Smooth muscle cell (in vitro differentiated cells): Measurements from ENCODE around the gene ABCA2. TPM values are rescaled to one million over a fixed set of nuclear protein-coding genes. Genes with fewer than 3 reads are reported as not detected.
A peak's percentile ranks its signal among the peaks of the same experiment; 100 is the strongest.

ENCODE experiments used
- DNase-seq: peaks from one replicate; lab custom pipeline; 2025; ENCODE audit not compliant: unreplicated experiment; lab: John Stamatoyannopoulos, UW
- H2AFZ ChIP-seq: fragments of 200-600 bp; sonication (generic); 2 replicates; pipeline ENCODE4 v1.6.0; 2016; ENCODE audit warnings: antibody characterized with exemption, low read depth, mild to moderate bottlenecking
- H3F3A ChIP-seq: fragments of 200-600 bp; sonication (generic); 2 replicates; pipeline ENCODE4 v1.6.0; 2017; ENCODE audit warnings: antibody characterized with exemption, low read depth
- H3K27ac ChIP-seq: fragments of 200-600 bp; sonication (generic); 2 replicates; pipeline ENCODE4 v1.5.1; 2016; ENCODE audit warnings: low read depth, mild to moderate bottlenecking
- H3K27me3 ChIP-seq: fragments of 200-600 bp; sonication (generic); 2 replicates; pipeline ENCODE4 v1.6.1; 2016; ENCODE audit warnings: low read depth, mild to moderate bottlenecking
- H3K36me3 ChIP-seq: fragments of 200-600 bp; sonication (generic); 2 replicates; pipeline ENCODE4 v1.5.1; 2016; ENCODE audit warnings: low read depth
- H3K4me1 ChIP-seq: fragments of 200-600 bp; sonication (generic); 2 replicates; pipeline ENCODE4 v1.5.1; 2016; ENCODE audit warnings: low read depth
- H3K4me2 ChIP-seq: fragments of 200-600 bp; sonication (generic); 2 replicates; pipeline ENCODE4 v1.6.0; 2016; ENCODE audit warnings: mild to moderate bottlenecking
- H3K4me3 ChIP-seq: fragments of 200-600 bp; sonication (generic); 2 replicates; pipeline ENCODE4 v1.5.1; 2016; ENCODE audit warnings: mild to moderate bottlenecking
- H3K79me2 ChIP-seq: fragments of 200-600 bp; sonication (generic); 2 replicates; pipeline ENCODE4 v1.6.0; 2016; ENCODE audit warnings: low read depth, mild to moderate bottlenecking
- H3K9ac ChIP-seq: fragments of 200-600 bp; sonication (generic); 2 replicates; pipeline ENCODE4 v1.6.0; 2016; ENCODE audit warnings: low read depth
- H3K9me3 ChIP-seq: fragments of 200-600 bp; sonication (generic); replicated peaks from 2 replicates; pipeline ENCODE4 v1.5.1; 2016; ENCODE audit warnings: low read depth
- H4K20me1 ChIP-seq: fragments of 200-600 bp; sonication (generic); 2 replicates; pipeline ENCODE4 v1.6.0; 2016; ENCODE audit warnings: low read depth
- WGBS: methylation state at CpG from one replicate; pipeline ENCODE4 v1.1.7; 2016; ENCODE audit warnings: low lambda C conversion rate; 5-methylcytosine and 5-hydroxymethylcytosine counted together
- polyA plus RNA-seq: library from polyadenylated mRNA; unstranded; fragments of >200 nt; fragmentation: Nextera tagmentation; extraction: Ambion mirVana; gene quantifications from 2 replicates; pipeline ENCODE4 v1.2.1, GENCODE V29; 2016
- total RNA-seq: library from RNA; depleted of rRNA; stranded (reverse); fragments of >200 nt; gene quantifications from 2 replicates; pipeline ENCODE4 v1.2.3, GENCODE V29; 2014
- TF ChIP-seq, protein P1 (sequence below): fragments of 200-600 bp; sonication (generic); IDR thresholded peaks from 2 replicates; pipeline ENCODE4 v1.5.1; 2017; ENCODE audit warnings: borderline replicate concordance, mild to moderate bottlenecking, antibody characterized with exemption; ENCODE audit not compliant: insufficient read depth, poor library complexity, severe bottlenecking

The ABCA2 gene
- total and polyA plus RNA-seq, 2 experiments from 2014 or later = 15.9 to 26.2 TPM

DNA sequence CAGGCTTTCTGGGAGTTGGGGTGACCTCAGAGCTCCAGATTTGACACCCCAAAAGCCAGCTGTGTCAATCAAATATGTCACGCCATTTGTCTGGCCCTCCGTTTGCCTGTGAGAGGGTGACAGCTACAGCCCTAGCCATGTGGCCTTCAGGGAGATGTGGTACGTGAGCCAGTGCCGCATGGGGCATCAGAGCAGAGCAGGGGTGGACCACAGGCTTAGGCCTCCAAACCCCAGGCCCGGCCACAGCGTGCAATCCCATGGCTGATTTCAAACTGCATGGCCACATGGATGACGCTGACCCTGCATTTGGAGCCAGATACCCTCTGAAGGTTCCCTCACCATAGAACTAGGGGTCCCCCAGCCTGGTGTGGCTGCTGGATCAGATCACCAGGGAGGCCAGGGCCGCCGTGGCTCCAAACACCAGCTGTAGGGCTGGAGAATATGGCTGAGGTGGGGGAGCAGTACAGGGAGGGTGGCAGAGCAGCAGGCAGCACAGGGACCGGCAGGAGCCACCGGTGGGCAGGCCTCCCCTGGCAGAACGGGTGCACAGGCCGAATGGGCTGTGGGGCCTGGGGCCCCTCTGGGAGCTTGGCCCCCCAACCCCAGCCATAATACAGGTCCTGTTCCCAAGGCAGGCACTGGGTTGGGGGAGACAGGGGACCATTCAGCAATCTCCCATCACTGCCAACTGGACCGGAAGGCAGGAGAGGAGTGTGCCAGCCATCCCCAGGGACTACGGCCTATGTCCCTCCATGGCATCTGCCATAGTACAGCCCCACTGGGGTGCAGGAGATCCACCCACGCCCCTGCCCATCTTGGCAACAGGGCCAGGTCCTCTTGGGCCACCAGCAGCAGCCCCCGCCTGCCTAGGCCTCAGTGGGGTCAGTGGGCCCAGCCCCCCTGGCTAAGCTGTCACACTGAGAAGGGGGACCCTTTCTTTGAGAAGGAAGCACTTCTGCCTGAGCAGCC is 40.8 kb upstream of the ABCA2 start:
- no peaks in the 10 kb centered on the region for H3K36me3 ChIP-seq
- no peaks in the 10 kb centered on the region for H3K9me3 ChIP-seq
- no peaks in the 10 kb centered on the region for H3F3A ChIP-seq
- H3K27me3 ChIP-seq = peaks cover 6% of the 10 kb centered on the region
- no peak overlapping the region for H3K4me3 ChIP-seq
- H3K4me1 ChIP-seq = peaks cover 8% of the 10 kb centered on the region
- H3K79me2 ChIP-seq = no peaks in the 10 kb centered on the region
- H2AFZ ChIP-seq = no peak overlapping the region
- DNase-seq = no peak
- peak overlapping the region; percentile 95 for H3K4me2 ChIP-seq
- no peaks in the 10 kb centered on the region for H4K20me1 ChIP-seq
- 88% methylated on average over 17 of the region's 17 CpGs for whole genome bisulfite sequencing
- TF ChIP-seq, protein P1, sequence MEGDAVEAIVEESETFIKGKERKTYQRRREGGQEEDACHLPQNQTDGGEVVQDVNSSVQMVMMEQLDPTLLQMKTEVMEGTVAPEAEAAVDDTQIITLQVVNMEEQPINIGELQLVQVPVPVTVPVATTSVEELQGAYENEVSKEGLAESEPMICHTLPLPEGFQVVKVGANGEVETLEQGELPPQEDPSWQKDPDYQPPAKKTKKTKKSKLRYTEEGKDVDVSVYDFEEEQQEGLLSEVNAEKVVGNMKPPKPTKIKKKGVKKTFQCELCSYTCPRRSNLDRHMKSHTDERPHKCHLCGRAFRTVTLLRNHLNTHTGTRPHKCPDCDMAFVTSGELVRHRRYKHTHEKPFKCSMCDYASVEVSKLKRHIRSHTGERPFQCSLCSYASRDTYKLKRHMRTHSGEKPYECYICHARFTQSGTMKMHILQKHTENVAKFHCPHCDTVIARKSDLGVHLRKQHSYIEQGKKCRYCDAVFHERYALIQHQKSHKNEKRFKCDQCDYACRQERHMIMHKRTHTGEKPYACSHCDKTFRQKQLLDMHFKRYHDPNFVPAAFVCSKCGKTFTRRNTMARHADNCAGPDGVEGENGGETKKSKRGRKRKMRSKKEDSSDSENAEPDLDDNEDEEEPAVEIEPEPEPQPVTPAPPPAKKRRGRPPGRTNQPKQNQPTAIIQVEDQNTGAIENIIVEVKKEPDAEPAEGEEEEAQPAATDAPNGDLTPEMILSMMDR = no peak
- H3K27ac ChIP-seq = no peak overlapping the region
- no peak overlapping the region for H3K9ac ChIP-seq

DNA sequence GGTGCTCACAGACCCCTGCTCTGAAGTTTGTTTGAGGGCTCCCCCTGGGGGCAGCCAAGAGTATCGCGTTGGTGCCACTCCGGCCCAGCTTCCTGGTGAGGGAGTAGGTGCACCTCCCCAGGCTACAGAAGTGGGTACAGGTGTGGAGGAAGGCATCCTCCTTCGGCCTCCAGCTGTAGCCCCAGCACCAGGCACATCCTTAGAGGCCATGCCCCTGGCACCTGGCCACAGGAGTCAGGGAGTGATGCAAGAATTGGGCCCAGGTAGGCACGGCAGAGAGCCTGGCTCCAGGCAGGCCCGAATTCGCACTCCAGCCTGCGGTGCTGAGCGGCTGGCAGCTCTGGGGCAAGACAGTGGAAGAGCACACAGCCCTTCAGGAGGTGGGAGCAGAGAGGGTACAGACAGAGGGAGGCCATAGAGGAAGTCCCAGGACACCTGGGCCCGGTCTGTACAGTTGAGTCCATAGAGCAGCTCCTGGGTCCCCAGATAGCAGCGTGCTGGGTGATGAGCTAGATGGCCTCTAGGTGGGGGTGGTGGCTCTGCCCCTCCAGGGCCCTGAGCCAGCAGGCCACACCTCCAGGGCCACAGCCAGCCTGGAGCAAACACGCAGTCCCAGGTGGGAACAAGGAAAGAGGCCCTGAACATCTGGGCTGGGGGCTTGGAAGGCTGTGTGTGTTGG is 40.0 kb upstream of the ABCA2 start:
- Histone ChIP-seq H3K9ac (no peak overlapping the region), H3K79me2 (no peaks in the 10 kb centered on the region), H3K4me1 (peaks cover 8% of the 10 kb centered on the region), H2AFZ (no peak overlapping the region), H3K4me3 (no peak overlapping the region), H3K9me3 (no peaks in the 10 kb centered on the region), H3K27me3 (peaks cover 6% of the 10 kb centered on the region), H3K27ac (no peak overlapping the region), H4K20me1 (no peaks in the 10 kb centered on the region), H3F3A (no peaks in the 10 kb centered on the region), H3K4me2 (no peak overlapping the region), H3K36me3 (no peaks in the 10 kb centered on the region)
- WGBS = 62% methylated on average over 12 of the region's 12 CpGs
- TF ChIP-seq, protein P1 = peak; percentile 66
- peak; percentile 21 for DNase-seq

DNA sequence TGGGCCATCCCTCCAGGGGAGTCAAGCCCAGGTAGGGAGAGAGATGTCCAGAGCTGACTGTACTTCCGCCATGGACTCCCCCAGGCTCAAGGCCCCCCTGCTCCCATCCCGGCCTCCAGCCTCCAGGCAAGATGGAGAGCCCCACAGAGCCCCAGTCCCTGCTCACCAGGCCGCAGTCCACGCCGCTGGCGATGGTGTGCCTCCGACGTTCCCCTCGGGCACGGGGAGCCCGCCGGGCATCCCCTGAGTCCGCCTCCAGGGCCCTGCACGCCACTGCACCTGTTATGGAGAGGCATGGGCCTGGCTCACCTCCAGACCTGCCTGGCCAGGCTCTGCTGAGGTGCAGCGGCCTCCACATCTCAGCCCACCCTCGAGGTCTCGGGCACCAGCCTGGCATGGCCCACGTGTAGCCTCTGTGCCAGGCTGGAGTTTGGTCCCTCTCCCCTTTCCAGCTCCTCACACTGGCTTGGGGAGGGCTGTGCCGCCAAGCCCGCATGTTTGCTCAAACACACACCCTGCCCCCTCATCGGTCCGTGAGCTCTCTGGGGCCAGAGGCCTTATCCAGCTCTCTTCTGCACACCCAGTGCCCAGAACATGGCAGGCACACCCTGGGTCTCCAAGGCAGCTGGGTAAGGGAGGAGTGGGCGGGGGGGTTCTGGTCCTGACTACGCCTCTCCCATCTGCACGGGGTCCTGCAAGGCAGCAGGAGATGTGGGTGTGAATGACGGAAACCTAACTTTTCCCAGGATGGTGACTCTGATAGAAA is 38.2 kb upstream of the ABCA2 start:
- H3F3A ChIP-seq = no peaks in the 10 kb centered on the region
- no peaks in the 10 kb centered on the region for H3K79me2 ChIP-seq
- peaks cover 6% of the 10 kb centered on the region for H3K27me3 ChIP-seq
- H3K9me3 ChIP-seq = no peaks in the 10 kb centered on the region
- TF ChIP-seq, protein P1 = no peak
- H3K9ac ChIP-seq = no peak overlapping the region
- H3K36me3 ChIP-seq = no peaks in the 10 kb centered on the region
- H3K4me3 ChIP-seq = no peak overlapping the region
- WGBS = 94% methylated on average over 26 of the region's 26 CpGs
- no peaks in the 10 kb centered on the region for H4K20me1 ChIP-seq
- H2AFZ ChIP-seq = no peak overlapping the region
- no peak for DNase-seq
- H3K4me1 ChIP-seq = peaks cover 6% of the 10 kb centered on the region
- H3K4me2 ChIP-seq = no peak overlapping the region
- H3K27ac ChIP-seq = no peak overlapping the region
